ENCODE measurements around the gene ENPP1.
"Not testable (repeated sequence)": the region's sequence is repeated elsewhere in the genome, so short reads cannot be mapped to it uniquely, and the experiment has no call there.

ENPP1 gene

GRCh38 chr6:131900231-131900630 is 92.4 kb downstream of the ENPP1 start:
- Histone ChIP-seq H3K4me2 (ENCODE audit: low read length) (no peak overlapping the region), H3K9me2 (ENCODE audit: low read depth, low read length) (no peaks in the 10 kb centered on the region), H3K79me2 (ENCODE audit: insufficient read depth, low read length) (no peaks in the 10 kb centered on the region), H4K20me1 (ENCODE audit: insufficient read depth, low read length) (no peaks in the 10 kb centered on the region), H3K27ac (ENCODE audit: low read depth, low read length, poor library complexity, severe bottlenecking) (no peak overlapping the region), H3K27me3 (ENCODE audit: insufficient read depth, low read length) (no peaks in the 10 kb centered on the region), H3K36me3 (ENCODE audit: insufficient read depth, low read length) (no peaks in the 10 kb centered on the region), H2AFZ (ENCODE audit: low read length) (no peak overlapping the region), H3K4me1 (ENCODE audit: insufficient read depth, low read length, severe bottlenecking) (no peaks in the 10 kb centered on the region), H3K9me3 (ENCODE audit: low read length) (peaks cover 3% of the 10 kb centered on the region; the same call in 1 of the 2 replicates), H3K4me3 (ENCODE audit: low read depth, low read length, poor library complexity, severe bottlenecking) (no peak overlapping the region), H3F3A (ENCODE audit: insufficient read depth, low read length) (no peaks in the 10 kb centered on the region), H3K9ac (ENCODE audit: low read length) (no peak overlapping the region)
- no peak for TF ChIP-seq EZH2 (IDR thresholded peaks at IDR 0.05; ENCODE audit: borderline replicate concordance, low read length)
- TF ChIP-seq CTCF (IDR thresholded peaks at IDR 0.05; ENCODE audit: low read length): no peak

GRCh38 chr6:131901326-131901873 is 93.6 kb downstream of the ENPP1 start:
- H3K27me3 ChIP-seq (ENCODE audit: insufficient read depth, low read length); H2AFZ ChIP-seq (ENCODE audit: low read length); H3K9me3 ChIP-seq (ENCODE audit: low read length); H3K4me2 ChIP-seq (ENCODE audit: low read length); H3K4me3 ChIP-seq (ENCODE audit: low read depth, low read length, poor library complexity, severe bottlenecking); H3K4me1 ChIP-seq (ENCODE audit: insufficient read depth, low read length, severe bottlenecking); H3F3A ChIP-seq (ENCODE audit: insufficient read depth, low read length); H4K20me1 ChIP-seq (ENCODE audit: insufficient read depth, low read length); H3K9ac ChIP-seq (ENCODE audit: low read length); H3K36me3 ChIP-seq (ENCODE audit: insufficient read depth, low read length); H3K79me2 ChIP-seq (ENCODE audit: insufficient read depth, low read length); H3K9me2 ChIP-seq (ENCODE audit: low read depth, low read length); H3K27ac ChIP-seq (ENCODE audit: low read depth, low read length, poor library complexity, severe bottlenecking): not testable (repeated sequence)

GRCh38 chr6:131903734-131904133 is 95.9 kb downstream of the ENPP1 start:
- H3F3A ChIP-seq (ENCODE audit: insufficient read depth, low read length); H3K36me3 ChIP-seq (ENCODE audit: insufficient read depth, low read length); H3K9me3 ChIP-seq (ENCODE audit: low read length); H3K9ac ChIP-seq (ENCODE audit: low read length); H3K4me3 ChIP-seq (ENCODE audit: low read depth, low read length, poor library complexity, severe bottlenecking); H3K79me2 ChIP-seq (ENCODE audit: insufficient read depth, low read length); H2AFZ ChIP-seq (ENCODE audit: low read length); H3K27me3 ChIP-seq (ENCODE audit: insufficient read depth, low read length); H3K27ac ChIP-seq (ENCODE audit: low read depth, low read length, poor library complexity, severe bottlenecking); H3K9me2 ChIP-seq (ENCODE audit: low read depth, low read length); H4K20me1 ChIP-seq (ENCODE audit: insufficient read depth, low read length); H3K4me2 ChIP-seq (ENCODE audit: low read length); H3K4me1 ChIP-seq (ENCODE audit: insufficient read depth, low read length, severe bottlenecking): not testable (repeated sequence)

GRCh38 chr6:131908787-131909186 is 101.0 kb downstream of the ENPP1 start:
- not testable (repeated sequence) for H3K4me3 ChIP-seq (ENCODE audit: low read depth, low read length, poor library complexity, severe bottlenecking); H3K36me3 ChIP-seq (ENCODE audit: insufficient read depth, low read length); H3K9ac ChIP-seq (ENCODE audit: low read length); H3K4me1 ChIP-seq (ENCODE audit: insufficient read depth, low read length, severe bottlenecking); H3K9me2 ChIP-seq (ENCODE audit: low read depth, low read length); H2AFZ ChIP-seq (ENCODE audit: low read length); H3K79me2 ChIP-seq (ENCODE audit: insufficient read depth, low read length); H3F3A ChIP-seq (ENCODE audit: insufficient read depth, low read length); H3K4me2 ChIP-seq (ENCODE audit: low read length); H4K20me1 ChIP-seq (ENCODE audit: insufficient read depth, low read length); H3K27ac ChIP-seq (ENCODE audit: low read depth, low read length, poor library complexity, severe bottlenecking); H3K27me3 ChIP-seq (ENCODE audit: insufficient read depth, low read length); H3K9me3 ChIP-seq (ENCODE audit: low read length)

Measured in OCI-LY1 (cell line).